HepG2 (cell line): Measurements from ENCODE around the gene RSL1D1. TPM values are rescaled to one million over a fixed set of nuclear protein-coding genes. Genes with fewer than 3 reads are reported as not detected.

ENCODE experiments used
- ARID2 ChIP-seq: sonication (generic); formaldehyde crosslinking; IDR thresholded peaks from 2 replicates; pipeline ENCODE4 v1.8.1; 2022; ENCODE audit warnings: mild to moderate bottlenecking, missing genetic modification reagents, borderline replicate concordance
- ATF1 ChIP-seq: IDR thresholded peaks from 2 replicates; pipeline ENCODE4 v1.6.1; 2016; ENCODE audit warnings: mild to moderate bottlenecking, control low read depth
- ELF3 ChIP-seq: IDR thresholded peaks from 2 replicates; pipeline ENCODE4 v1.6.1; 2016; ENCODE audit warnings: missing genetic modification reagents, missing compliant biosample characterization
- KAT7 ChIP-seq: IDR thresholded peaks from 2 replicates; pipeline ENCODE4 v1.6.1; 2018; ENCODE audit warnings: borderline replicate concordance, missing compliant biosample characterization
- NFYB ChIP-seq: sonication (generic); formaldehyde crosslinking; IDR thresholded peaks from 2 replicates; pipeline ENCODE4 v1.4.0; 2020; ENCODE audit warnings: missing genetic modification reagents
- POLR2A ChIP-seq, 2 experiments: IDR thresholded peaks; 2 replicates each; pipeline ENCODE4 v1.6.1; 2011; ENCODE audit warnings: low read depth in 2 of 2, low read length in 2 of 2, mild to moderate bottlenecking in 1 of 2, moderate library complexity in 1 of 2; ENCODE audit not compliant: insufficient read depth in 1 of 2
- RELA ChIP-seq: sonication (generic); formaldehyde crosslinking; IDR thresholded peaks from 2 replicates; pipeline ENCODE4 v1.4.0; 2020; ENCODE audit warnings: missing genetic modification reagents
- SIN3B ChIP-seq: fragments of 150-350 bp; IDR thresholded peaks from 2 replicates; pipeline ENCODE4 v1.6.1; 2014; ENCODE audit warnings: low read length
- TCF7 ChIP-seq: sonication (generic); IDR thresholded peaks from 2 replicates; pipeline ENCODE4 v1.6.1; 2016; ENCODE audit warnings: antibody characterized with exemption, low read depth
- TGIF2 ChIP-seq: IDR thresholded peaks from 2 replicates; pipeline ENCODE4 v1.6.1; 2016; ENCODE audit warnings: control low read depth, missing compliant biosample characterization
- THYN1 ChIP-seq: sonication (generic); formaldehyde crosslinking; IDR thresholded peaks from 2 replicates; pipeline ENCODE4 v1.8.1; 2023; ENCODE audit warnings: low read depth, mild to moderate bottlenecking, moderate library complexity, missing genetic modification reagents, borderline replicate concordance
- YEATS4 ChIP-seq: sonication (generic); formaldehyde crosslinking; IDR thresholded peaks from 2 replicates; pipeline ENCODE4 v1.4.0; 2020; ENCODE audit warnings: missing genetic modification reagents, borderline replicate concordance
- ZNF136 ChIP-seq: sonication (generic); formaldehyde crosslinking; IDR thresholded peaks from 2 replicates; pipeline ENCODE4 v1.8.1; 2022; ENCODE audit warnings: low read depth, mild to moderate bottlenecking, moderate library complexity, missing genetic modification reagents
- ZNF160 ChIP-seq: sonication (generic); formaldehyde crosslinking; IDR thresholded peaks from 2 replicates; pipeline ENCODE4 v1.8.0; 2022; ENCODE audit warnings: mild to moderate bottlenecking, inconsistent platforms, missing genetic modification reagents
- ZNF253 ChIP-seq: sonication (generic); formaldehyde crosslinking; IDR thresholded peaks from 2 replicates; pipeline ENCODE4 v1.8.0; 2022; ENCODE audit warnings: mild to moderate bottlenecking, missing genetic modification reagents, borderline replicate concordance
- ZNF264 ChIP-seq: sonication (generic); formaldehyde crosslinking; IDR thresholded peaks from 2 replicates; pipeline ENCODE4 v1.4.0; 2020; ENCODE audit warnings: missing genetic modification reagents
- ZNF282 ChIP-seq: fragments of 450-650 bp; IDR thresholded peaks from 2 replicates; pipeline ENCODE4 v1.6.1; 2018; ENCODE audit not compliant: partially characterized antibody
- ZNF292 ChIP-seq: sonication (generic); formaldehyde crosslinking; IDR thresholded peaks from 2 replicates; pipeline ENCODE4 v1.8.1; 2022; ENCODE audit warnings: mild to moderate bottlenecking, low read depth, missing genetic modification reagents, borderline replicate concordance
- ZNF530 ChIP-seq: sonication (generic); formaldehyde crosslinking; IDR thresholded peaks from 2 replicates; pipeline ENCODE4 v1.5.0; 2020; ENCODE audit warnings: low read depth, mild to moderate bottlenecking, missing genetic modification reagents
- ZSCAN25 ChIP-seq: sonication (generic); formaldehyde crosslinking; IDR thresholded peaks from 2 replicates; pipeline ENCODE4 v1.8.0; 2022; ENCODE audit warnings: mild to moderate bottlenecking, missing genetic modification reagents
- polyA plus RNA-seq, 8 experiments: library from polyadenylated mRNA; depleted of rRNA in 3 of 8; stranded (reverse) in 7 of 8; unstranded in 1 of 8; fragments of >200 nt; fragmentation: Illumina TruSeq in 4 of 8; extraction: Trizol in 4 of 8; gene quantifications; 2 replicates each; pipeline versions ENCODE4 v1.2.1 to v1.2.3, GENCODE V29; 2011 to 2016; ENCODE audit warnings: low read depth in 4 of 8, missing spikeins in 1 of 8, mixed read lengths in 1 of 8; ENCODE audit not compliant: insufficient read depth in 1 of 8
- total RNA-seq, 5 experiments: library from RNA; depleted of rRNA; stranded (reverse); fragments of >200 nt; fragmentation: Illumina TruSeq; extraction: Trizol; gene quantifications; 2 replicates each; pipeline ENCODE4 v1.2.3, GENCODE V29; 2016; ENCODE audit warnings: low read depth in 1 of 5
- TF ChIP-seq, protein P1 (sequence below): sonication (generic); formaldehyde crosslinking; IDR thresholded peaks from 2 replicates; pipeline ENCODE4 v1.5.0; 2020; ENCODE audit warnings: missing genetic modification reagents, mild to moderate bottlenecking, borderline replicate concordance
- TF ChIP-seq, protein P2 (sequence below): IDR thresholded peaks from 2 replicates; pipeline ENCODE4 v1.6.1; 2016; ENCODE audit warnings: low read depth, borderline replicate concordance
- TF ChIP-seq, protein P3 (sequence below): sonication (generic); formaldehyde crosslinking; conservative IDR thresholded peaks from 2 replicates; pipeline ENCODE4 v1.4.0; 2020; ENCODE audit warnings: missing genetic modification reagents
- TF ChIP-seq, protein P4 (sequence below): IDR thresholded peaks from 2 replicates; pipeline ENCODE4 v1.6.1; 2018; ENCODE audit warnings: missing genetic modification reagents

Gene RSL1D1
- total and polyA plus RNA-seq, 2 of the 13 experiments (the other 11 are each of a cell fraction or from before 2014, with no cell fraction given): 187 to 343 TPM

DNA sequence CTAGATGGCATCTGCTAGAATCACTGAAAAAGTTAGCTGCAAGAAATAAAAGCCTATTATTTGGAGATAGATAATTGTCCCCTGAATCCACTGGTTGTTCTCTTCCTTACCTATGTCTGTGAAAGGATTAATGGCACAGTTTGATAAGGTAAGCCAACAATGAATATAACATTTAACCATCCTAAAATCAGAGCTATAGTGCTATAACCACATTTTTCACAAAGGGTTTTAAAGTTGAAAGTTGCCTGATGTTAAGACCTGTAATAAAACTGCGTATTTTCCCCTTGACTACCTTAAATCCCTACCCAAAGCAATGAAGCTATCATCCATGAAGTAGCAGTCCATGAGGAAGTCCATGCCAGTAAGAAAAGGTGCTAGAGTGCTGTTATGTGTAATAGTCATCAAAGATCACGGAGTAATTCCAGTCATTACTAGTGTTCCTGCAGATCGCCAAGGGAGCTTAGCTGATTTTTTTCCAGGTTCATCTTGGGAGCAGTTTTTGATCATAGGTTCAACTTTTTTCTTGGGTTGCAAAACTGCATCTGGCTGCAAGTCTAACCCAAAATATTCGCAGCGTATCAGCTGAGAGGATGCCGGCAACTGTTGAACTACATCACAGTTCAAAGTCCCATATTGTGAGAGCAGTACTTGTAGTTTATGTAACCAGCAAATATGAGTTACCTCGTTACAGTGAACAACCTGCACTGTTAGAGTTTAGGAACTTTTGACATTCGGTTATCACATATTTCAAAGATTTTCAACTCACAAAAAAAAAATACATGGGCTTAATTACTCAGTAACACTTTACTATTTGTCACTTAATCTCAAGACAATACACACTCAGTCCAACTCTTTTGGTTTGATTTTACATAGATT lies 18.2 kb upstream of the RSL1D1 start (continued):
- TF ChIP-seq TCF7: peak; percentile 64
- TF ChIP-seq KAT7 (CRISPR knock-in tag): no peak
- TF ChIP-seq ZSCAN25 (CRISPR knock-in tag): no peak
- TF ChIP-seq YEATS4: peak; percentile 61; the same call in 1 of the 2 replicates
- TF ChIP-seq, protein P1, sequence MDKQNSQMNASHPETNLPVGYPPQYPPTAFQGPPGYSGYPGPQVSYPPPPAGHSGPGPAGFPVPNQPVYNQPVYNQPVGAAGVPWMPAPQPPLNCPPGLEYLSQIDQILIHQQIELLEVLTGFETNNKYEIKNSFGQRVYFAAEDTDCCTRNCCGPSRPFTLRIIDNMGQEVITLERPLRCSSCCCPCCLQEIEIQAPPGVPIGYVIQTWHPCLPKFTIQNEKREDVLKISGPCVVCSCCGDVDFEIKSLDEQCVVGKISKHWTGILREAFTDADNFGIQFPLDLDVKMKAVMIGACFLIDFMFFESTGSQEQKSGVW (CRISPR knock-in tag): no peak
- TF ChIP-seq ZNF160 (CRISPR knock-in tag): peak; percentile 46; the same call in 1 of the 2 replicates
- no peak for TF ChIP-seq ZNF253
- no peak for TF ChIP-seq RELA (CRISPR knock-in tag)
- peak; percentile 74 for TF ChIP-seq ELF3 (CRISPR knock-in tag)
- peak; percentile 87 for TF ChIP-seq ZNF264
- TF ChIP-seq, protein P2, sequence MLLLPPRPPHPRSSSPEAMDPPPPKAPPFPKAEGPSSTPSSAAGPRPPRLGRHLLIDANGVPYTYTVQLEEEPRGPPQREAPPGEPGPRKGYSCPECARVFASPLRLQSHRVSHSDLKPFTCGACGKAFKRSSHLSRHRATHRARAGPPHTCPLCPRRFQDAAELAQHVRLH (CRISPR knock-in tag): no peak
- peak in 1 of 2 experiments; percentile 50; a peak in 2 of 4 replicates for TF ChIP-seq POLR2A (IDR thresholded peaks at IDR 0.05; ENCODE audit: insufficient read depth in 1 of 2, low read depth in 2 of 2, low read length in 2 of 2)
- TF ChIP-seq THYN1 (CRISPR knock-in tag): no peak
- 0 out of 2 replicates have a peak, but pooled peaks have one; percentile 26 for TF ChIP-seq SIN3B
- TF ChIP-seq, protein P3, sequence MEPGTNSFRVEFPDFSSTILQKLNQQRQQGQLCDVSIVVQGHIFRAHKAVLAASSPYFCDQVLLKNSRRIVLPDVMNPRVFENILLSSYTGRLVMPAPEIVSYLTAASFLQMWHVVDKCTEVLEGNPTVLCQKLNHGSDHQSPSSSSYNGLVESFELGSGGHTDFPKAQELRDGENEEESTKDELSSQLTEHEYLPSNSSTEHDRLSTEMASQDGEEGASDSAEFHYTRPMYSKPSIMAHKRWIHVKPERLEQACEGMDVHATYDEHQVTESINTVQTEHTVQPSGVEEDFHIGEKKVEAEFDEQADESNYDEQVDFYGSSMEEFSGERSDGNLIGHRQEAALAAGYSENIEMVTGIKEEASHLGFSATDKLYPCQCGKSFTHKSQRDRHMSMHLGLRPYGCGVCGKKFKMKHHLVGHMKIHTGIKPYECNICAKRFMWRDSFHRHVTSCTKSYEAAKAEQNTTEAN (CRISPR knock-in tag): 0 out of 2 replicates have a peak, but pooled peaks have one; percentile 35
- TF ChIP-seq, protein P4, sequence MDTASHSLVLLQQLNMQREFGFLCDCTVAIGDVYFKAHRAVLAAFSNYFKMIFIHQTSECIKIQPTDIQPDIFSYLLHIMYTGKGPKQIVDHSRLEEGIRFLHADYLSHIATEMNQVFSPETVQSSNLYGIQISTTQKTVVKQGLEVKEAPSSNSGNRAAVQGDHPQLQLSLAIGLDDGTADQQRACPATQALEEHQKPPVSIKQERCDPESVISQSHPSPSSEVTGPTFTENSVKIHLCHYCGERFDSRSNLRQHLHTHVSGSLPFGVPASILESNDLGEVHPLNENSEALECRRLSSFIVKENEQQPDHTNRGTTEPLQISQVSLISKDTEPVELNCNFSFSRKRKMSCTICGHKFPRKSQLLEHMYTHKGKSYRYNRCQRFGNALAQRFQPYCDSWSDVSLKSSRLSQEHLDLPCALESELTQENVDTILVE: no peak
- TF ChIP-seq ZNF292 (CRISPR knock-in tag): peak; percentile 49; the same call in 1 of the 2 replicates
- TF ChIP-seq TGIF2 (CRISPR knock-in tag): peak; percentile 82
- TF ChIP-seq ZNF282: no peak
- peak; percentile 59 for TF ChIP-seq ATF1
- peak; percentile 64 for TF ChIP-seq NFYB (CRISPR knock-in tag)
- TF ChIP-seq ZNF136: no peak
- TF ChIP-seq ARID2 (CRISPR knock-in tag): peak; percentile 85; the same call in 1 of the 2 replicates
- no peak for TF ChIP-seq ZNF530 (CRISPR knock-in tag)
